ENCODE data around the gene MAOA.
"Not testable (repeated sequence)": the region's sequence is repeated elsewhere in the genome, so short reads cannot be mapped to it uniquely, and the experiment has no call there.

Gene MAOA

DNA sequence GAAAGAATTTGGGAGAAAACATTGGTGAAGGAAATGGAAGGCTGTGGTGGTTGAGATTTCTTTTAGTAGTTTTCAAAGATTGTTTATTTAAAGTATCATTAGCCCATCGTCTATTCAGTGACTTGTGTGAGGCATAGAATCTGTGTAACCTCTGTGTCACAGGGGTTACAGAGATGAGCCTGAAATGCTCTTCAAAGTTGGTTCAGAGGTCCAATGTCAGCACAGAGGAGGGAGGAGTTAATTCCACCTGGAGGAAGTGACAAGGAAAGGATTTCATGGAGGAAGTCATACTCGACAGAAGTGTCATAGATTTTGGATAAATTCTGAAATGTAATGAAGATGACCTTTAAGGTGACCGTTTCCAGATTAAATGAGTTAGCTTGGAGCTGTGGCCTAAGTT is 8.2 kb downstream of the MAOA start:
- DNase-seq: no peak

DNA sequence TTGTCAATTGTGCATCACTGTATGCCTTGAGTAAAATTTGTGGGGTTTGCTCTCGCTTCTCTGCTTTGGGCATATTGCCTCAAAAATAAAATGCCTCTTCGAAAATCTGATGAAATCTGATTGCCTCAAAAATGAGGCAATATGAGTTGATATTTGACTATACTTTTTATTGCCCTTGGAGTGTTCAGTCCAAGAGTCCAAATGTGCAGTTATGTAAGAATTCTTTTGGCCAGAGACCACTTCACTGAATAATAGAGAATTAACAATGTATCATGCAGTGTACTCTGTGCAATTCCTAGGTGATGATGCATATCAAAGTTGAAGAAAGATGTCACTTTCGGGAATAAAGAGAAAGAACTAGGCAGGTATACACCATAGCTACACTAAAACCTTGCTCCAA is 8.6 kb downstream of the MAOA start:
- no peak for DNase-seq

DNA sequence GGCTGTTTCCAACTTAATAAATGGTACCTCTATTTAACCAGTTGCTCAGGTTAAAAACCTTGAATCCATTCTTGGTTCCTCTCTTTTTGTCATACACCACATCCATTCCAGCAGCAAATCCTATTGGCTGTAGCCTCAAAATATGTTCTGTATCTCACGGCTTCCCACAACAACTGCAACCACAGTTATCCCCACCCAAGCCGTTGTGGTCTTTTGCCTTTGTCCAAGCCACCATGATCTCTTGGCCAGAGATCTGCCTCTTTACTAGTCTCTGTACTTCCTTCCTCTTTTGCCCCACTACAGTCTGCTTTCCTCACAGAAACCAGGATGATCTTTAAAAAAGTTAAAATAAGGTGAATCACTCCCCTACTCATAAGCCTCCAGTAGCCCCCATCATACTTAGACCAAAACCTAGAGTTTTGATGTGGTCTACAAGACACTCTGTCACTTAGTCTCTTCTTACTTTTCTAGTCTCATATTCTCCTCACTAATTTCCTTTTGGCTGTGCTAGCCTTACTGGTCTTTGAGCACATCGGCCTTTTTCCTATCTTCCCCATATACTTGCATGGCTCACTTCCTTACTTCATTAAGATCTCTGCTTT is 10.3 kb downstream of the MAOA start:
- DNase-seq: no peak

DNA sequence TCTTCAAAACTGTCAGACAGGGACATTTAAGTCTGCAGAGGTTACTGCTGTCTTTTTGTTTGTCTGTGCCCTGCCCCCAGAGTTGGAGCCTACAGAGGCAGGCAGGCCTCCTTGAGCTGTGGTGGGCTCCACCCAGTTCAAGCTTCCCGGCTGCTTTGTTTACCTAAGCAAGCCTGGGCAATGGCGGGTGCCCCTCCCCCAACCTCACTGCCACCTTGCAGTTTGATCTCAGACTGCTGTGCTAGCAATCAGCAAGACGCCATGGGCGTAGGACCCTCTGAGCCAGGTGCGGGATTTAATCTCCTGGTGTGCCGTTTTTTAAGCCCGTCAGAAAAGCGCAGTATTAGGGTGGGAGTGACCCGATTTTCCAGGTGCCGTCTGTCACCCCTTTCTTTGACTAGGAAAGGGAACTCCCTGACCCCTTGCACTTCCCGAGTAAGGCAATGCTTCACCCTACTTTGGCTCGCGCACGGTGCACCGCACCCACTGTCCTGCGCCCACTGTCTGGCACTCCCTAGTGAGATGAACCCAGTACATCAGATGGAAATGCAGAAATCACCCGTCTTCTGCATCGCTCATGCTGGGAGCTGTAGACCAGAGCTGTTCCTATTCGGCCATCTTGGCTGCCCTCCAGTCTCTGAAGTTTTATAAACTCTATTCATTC is 20.0 kb downstream of the MAOA start:
- DNase-seq: not testable (repeated sequence)

DNA sequence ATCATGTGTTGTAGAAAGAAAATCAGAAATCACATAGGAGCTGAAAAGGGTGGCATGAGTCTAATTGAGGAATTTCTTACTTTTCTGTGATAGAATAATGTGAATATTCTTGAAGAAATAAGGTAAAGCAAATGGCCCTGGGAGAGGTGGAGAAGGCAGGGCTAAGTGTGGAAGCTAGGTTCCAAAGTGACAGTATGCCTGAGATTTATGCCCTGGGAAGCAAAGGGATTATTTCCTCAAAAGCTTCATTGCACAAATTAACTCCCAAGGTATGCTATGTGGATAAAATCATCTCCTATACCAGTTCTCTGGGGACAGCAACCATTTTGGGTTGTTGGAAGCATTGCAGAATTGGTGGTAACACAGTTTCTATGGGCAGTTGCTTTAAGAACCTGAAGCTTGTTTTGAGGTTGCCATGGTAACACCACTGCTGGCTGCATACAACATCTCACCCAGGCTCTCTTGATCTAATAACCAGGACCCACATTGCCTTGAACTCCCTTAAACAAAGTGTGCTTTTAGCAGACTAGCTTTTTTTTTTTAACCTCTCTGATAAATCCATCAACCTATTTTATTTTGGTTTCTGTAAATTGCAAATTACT is 21.0 kb downstream of the MAOA start:
- no peak for DNase-seq

DNA sequence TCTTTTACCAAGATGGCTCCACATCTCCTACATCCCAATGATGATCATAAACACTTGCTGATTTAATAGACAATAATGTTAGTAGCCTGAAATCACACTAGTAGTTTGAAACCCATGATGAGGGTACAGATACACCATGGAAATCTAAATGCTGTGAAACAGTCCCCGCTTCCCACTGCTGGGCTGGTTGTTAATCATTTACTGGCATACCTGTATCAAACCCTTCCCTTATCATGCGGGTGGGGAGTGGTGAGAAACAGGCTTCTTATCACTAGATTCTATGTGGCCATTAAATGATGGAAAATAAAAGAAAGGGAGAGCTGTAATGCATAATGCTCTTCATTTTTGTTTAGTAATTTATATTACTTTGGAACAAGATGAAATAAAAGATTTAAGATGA is 21.9 kb downstream of the MAOA start:
- DNase-seq: no peak

DNA sequence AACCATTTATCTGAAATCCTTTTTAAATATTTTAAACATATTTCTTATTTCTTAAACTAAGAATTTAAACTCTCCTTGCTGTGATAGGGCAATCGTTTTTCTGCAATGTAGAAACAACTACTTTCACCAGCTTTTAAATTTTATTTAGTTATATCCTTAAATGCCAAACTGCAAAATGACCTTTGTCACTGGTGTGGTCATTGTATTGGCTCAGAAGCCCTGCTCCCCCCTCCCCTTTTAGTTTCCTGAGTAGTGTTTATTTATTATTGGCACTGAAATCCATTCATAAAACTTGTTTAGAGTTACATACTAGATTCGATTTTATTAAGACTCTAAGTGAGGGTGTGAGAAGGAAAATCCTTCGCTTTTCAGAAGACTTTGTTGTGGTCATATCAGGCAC is 23.0 kb downstream of the MAOA start:
- DNase-seq: no peak

DNA sequence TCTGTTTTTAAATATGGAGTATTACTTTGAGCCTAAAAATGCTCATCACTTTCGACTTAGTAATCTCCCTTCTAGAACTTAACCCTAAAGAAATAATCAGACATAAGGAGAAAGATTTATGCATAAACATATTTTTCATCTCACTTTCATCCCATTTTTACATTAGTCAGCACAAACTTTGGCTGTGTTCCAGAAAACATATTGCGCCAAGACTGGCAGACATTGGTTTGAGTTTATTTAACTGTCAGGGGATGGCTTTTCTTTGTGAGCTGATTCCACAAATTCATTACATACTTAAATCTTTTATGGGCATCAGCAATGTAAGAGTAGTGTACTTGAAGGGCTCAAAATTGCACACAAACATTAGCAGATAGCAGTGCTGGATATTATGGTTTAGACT is 23.7 kb downstream of the MAOA start:
- no peak for DNase-seq

DNA sequence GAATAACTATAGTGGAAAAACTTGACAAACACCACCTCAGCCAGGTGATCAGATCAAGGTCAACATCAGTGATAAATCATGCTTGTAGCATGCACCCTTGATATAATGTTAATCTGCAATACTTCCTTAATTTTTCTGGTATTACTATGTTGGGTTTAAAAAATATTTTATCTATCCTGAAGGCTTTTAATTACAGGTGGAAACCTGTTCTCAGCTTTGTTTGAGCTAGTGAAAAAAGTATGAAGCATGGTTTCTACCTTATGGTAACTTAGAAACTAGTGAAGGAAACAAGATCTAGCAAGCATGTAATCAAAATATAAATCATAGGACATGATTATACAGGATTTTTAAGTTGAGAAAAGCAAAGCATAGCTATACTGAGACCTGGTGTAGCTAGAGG is 26.6 kb downstream of the MAOA start:
- no peak for DNase-seq

DNA sequence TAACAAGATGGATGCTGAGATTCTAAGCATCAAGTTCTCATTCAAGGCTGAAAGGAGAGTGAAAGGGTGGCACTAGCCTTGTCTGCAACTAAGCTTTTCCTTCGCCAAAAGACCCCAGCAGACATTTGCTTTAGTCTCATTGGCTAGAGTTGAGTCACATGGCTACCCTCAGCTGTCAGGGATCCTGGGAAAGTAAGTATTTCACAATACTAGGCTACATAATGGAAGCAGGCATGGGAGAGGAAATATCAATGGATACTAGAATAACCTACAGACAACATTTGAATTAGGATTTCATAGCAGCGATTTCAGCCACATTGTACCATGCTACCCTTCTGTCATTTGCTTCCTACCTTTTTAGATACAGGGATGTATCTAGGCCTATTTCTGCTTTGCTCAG is 29.1 kb downstream of the MAOA start:
- DNase-seq: no peak

DNA sequence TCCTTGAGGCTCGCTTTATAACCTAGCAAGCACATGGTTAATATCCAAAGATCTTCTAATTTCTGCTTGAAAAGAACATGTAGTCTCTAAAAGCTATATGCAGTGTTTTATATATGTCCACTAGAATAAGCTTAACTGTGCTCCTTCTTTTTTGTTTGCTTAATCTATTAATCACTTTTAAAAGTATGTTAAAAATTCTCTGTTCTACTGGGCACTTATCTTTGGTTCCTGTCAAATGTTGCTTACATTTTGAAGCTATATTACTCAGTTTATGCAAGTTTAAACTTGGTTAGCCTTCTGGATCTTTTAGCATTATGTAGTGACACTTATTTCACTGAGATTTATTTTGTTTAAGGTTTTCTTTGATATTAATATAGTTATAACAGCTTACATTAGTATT is 32.5 kb downstream of the MAOA start:
- DNase-seq: no peak

DNA sequence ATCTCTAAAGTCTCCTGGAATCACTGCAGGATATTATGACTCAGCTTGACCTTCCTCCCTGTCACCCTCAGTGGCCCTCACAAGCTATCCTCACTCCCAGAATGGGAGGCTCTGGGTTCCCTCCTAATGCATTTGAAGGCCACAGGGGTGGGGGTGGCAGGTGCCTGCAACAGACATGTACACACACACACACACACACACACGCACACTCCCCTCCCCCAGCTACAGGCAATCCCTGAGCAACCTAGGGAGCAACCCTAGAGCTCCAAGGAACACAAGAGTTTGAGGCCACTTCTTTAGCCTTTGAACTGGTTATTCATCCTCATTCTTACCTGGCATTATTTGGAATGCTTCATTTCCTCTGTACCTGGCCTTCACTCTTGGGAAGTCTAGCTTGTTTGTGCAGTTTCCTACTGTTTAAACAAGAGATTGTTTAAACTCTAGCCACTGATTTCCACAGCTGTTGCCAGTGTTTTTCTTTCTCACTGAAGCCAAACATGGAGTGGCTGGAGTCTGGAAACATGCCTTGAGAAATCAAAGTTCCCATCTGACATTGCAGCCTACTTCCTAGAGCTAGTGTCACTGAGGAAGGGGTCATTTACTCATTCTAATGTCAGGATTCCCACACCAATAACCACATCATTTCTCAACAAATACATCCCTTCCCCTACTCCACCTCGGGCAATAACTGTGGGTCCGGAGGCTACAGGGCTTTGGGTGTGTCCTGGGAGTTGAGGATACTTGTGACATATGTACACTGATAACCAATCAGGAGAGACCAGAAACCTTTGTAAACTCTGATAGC is 37.7 kb downstream of the MAOA start:
- DNase-seq: no peak

DNA sequence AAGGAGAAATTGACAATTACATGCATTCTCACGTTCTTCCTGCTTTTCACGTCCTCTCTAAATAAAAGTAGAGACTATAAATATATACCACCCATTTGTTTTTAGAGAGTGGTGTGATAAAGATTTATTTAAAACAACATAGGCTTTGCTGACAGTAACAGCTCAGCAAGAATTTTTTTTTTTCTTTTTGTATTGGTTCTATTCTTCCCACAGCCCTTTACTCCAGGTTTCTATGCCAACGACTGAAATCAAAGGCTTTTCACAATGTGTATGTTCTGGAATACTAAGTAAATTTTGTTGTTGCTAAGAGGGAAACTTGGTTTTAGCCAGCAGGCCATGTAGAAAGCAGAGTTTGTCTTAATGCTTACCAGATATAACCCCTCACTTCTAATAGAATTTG is 43.4 kb downstream of the MAOA start:
- no peak for DNase-seq

DNA sequence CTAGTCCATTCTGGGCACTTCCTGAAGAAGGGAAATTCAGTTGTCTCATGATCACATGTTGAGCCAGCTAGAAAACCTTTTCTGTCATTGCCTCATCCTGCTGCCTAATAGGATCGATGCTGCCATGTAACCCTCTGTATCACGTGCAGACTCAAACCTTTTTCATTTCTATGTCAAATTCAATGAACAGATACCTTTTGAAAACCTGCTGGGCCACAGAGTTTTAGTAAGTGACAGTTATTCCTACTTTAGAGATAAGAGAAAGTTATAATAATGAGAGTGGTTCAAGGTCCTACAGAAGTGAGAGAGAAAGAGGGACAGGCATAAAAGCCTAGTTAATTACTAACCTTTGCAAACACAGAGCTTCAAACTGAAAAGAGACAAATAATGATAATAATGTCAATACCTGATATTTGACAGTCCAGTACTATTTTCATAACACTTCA is 46.0 kb downstream of the MAOA start:
- no peak for DNase-seq

DNA sequence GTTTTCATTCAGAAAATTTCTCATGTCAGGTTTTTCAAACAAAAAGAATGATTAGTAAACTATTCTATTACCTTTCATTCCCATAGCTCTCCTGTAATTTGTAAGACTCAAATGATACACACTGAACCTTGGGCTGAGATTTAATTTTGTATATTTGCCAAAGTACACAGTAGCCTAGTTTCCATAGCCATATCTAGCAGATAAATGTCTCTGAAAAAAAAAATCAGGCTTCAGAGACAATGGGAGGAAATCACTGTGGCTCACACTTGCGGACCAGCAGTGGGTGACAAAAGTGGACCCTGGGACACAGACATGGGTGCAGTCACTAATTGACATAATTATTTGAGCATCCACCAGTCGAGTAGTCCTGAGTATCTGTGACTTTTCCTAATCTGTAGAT is 46.6 kb downstream of the MAOA start:
- no peak for DNase-seq

DNA sequence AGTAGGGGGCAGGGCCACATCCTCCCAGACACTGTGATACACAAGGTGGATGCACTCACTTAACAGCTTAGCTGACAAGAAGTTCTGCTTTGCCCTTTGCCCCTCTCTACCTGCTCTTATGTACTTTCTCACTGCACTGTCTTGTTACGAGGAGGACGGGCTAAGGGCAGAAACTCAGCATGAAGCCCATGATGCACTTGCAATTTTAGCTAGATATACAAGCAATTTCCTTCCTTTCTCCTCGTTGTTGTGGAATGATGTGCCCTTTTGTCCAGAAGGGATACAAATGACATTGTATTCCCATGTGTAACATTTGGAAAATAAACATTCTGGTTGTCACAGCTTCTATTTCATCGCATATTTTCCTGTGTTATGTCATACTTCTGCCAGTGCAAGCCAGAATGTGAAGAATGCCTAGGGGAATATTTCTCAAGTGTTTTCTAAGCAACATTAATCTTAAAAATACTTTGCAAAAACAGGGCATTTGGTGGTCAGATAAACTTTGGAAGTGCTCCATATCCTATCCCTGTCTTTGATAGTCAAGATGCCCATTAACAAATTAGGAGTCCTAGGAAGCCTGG is 47.2 kb downstream of the MAOA start:
- DNase-seq: no peak

DNA sequence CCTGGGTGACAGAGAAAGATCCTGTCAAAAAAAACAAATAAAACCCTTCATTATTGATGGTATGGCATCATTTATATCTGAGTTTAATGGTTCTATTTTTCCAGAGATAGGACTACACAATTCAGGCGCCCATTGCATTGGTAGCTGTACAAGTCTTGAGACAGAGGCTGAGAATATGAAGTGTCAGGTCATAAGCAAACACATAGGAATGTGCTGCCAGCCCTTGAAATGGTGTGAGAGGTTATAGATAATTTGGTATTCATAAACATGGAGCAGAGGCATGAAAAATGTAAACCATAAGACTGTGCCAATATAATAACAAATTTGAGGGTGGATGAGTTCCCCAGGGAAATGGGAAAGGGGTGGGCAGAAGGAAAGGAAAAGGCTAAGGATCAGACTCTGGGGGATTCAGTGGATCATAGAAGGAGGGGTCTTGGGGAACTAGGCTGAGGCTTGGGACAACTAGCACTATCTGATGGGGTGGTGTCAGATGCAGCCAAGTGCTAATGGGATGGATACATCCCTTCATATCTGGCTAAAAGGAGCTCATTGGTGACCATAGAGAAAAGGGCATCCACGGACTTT is 50.8 kb downstream of the MAOA start:
- DNase-seq: no peak

DNA sequence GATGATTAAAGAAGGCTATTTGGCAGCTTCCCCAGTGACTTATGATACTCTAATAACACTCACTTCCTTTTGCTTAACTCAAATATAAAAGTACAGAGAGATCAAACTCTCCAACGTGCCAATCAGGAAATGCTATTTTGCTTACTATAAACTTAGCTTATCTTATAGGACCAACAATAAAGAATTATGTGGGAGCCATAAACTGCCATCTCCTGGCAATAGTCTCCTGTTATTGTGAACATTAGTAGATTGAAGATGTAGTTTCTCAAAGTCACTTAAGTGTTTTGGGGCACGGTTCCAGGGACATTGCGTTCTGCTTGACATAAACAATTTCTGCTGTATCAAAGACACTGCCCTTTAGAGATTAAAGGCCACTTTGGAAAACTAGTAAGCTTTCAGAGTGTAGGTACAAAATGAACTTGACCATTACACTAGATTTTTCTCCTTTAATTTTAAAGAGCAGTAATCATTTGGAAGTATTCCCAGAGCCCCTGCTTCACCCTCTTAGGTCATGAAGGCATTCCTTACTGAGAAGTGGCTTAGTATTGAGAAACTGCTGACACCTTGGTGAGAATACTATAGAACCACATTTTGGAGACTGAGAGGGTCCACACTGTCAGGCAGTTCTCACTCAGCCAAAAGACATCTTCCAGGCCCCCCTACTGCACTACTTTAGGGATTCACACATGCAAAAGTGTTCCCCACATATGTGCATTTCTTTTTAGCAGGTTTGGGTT is 51.9 kb downstream of the MAOA start:
- no peak for DNase-seq

DNA sequence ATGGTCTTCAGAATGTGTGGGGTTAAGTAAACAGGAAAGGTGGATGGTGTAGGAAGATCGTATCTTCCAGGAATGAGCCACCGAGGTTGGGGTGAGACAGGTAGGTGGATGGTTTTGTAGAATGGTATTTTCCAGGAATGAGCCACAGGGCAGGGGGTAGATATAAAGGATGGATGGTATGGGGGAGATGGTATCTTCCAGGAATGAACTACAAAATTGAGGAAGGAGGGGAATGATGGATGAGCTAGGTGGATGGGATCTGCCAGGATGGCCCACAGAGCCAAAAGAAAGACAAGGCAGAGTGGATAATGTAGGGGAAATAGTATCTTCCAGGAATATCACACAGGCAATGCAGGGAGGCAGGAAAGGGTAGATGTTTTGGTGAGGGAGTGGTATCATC is 60.0 kb downstream of the MAOA start:
- DNase-seq: no peak

DNA sequence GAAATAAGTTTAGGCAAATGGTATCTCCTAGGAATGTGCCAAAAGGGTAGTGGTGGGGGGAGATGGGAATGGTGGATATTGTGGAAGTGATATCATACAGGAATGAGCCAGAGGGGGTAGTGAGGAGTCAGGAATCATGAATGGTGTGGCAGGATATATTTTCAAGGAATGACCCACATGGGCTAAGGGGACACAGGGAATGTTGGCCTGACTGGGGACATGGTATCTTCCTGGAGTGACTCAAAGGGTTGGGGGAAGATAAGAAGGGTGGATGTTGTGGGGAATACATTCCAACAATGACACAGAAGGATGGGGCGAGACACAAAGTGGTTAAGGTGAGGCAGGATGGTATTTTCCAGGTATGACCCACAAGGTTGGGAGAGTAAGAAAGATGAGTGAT is 60.6 kb downstream of the MAOA start:
- DNase-seq: no peak

DNA sequence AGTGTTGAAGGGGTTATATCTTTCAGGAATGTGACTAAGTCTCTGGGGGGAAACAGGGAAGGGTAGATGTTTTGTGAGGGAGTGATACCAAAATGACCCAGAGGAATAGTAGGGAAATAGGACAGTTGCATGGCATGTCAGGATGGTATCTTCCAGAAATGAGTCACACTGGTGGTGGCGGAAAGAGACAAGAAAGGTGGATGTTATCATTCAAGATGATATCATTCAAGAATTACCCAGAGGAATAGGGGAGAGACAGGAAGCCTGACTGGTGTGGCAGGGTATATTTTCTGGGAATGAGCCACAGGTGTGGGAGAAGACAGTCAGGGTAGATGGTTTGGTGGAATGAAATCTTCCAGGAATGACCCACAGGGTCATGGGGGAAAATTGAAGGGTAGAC is 61.1 kb downstream of the MAOA start:
- DNase-seq: no peak

DNA sequence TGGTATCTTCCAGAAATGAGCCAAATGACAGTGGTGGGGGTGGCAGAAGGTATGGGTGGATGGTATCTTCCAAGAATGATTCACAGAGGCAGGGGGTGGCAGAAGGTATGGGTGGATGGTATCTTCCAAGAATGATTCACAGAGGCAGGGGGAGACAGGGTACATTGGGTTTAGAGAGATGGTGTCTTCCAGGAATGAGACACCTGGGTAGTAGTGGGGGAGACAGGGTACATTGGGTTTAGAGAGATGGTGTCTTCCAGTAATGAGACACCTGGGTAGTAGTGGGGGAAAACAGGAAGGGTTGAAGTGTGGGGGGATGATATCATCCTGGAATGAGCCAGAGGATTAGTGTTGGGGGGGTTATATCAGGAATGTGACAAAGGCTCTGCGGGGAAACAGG is 62.0 kb downstream of the MAOA start:
- no peak for DNase-seq
